Chondrocyte (in vitro differentiated cells): ENCODE data around the gene PRR13. TPM values are rescaled to one million over a fixed set of nuclear protein-coding genes. Genes with fewer than 3 reads are reported as not detected.

Experiments
- DNase-seq: peaks from one replicate; pipeline ENCODE4 v3.0.0; 2021; ENCODE audit warnings: mixed read lengths, low spot score
- H3K27ac Mint-ChIP-seq: one replicate; pipeline ENCODE4 v1.8.0; 2021; ENCODE audit warnings: mild to moderate bottlenecking, moderate library complexity, mixed read lengths; ENCODE audit not compliant: unreplicated experiment
- H3K27me3 Mint-ChIP-seq: 2 replicates; pipeline ENCODE4 v1.8.0; 2021; ENCODE audit warnings: low read depth, mixed read lengths
- H3K36me3 Mint-ChIP-seq: 2 replicates; pipeline ENCODE4 v1.8.0; 2021; ENCODE audit warnings: low read depth, mixed read lengths
- H3K4me1 Mint-ChIP-seq: 2 replicates; pipeline ENCODE4 v1.8.0; 2021; ENCODE audit warnings: low read depth, mild to moderate bottlenecking, mixed read lengths
- H3K4me3 Mint-ChIP-seq: one replicate; pipeline ENCODE4 v1.8.0; 2021; ENCODE audit warnings: mild to moderate bottlenecking, moderate library complexity, mixed read lengths; ENCODE audit not compliant: unreplicated experiment
- H3K9me3 Mint-ChIP-seq: 2 replicates; pipeline ENCODE4 v1.8.0; 2021; ENCODE audit warnings: low read depth, mixed read lengths
- total RNA-seq: library from RNA; stranded (reverse); gene quantifications from 3 replicates; pipeline ENCODE4 v1.2.1, GENCODE V29; 2021
- TF ChIP-seq, protein P1 (sequence below): fragments of 200-600 bp; sonication (generic); IDR thresholded peaks from 2 replicates; pipeline ENCODE4 v1.5.0; 2021; ENCODE audit warnings: antibody characterized with exemption, mild to moderate bottlenecking, moderate library complexity

Gene PRR13
- total RNA-seq, 1 donor from 2014 or later: 102 TPM

GRCh38 chr12:53463802-53464560 lies 22.4 kb downstream of the PRR13 start:
- peak overlapping the region; percentile 37 for H3K27ac Mint-ChIP-seq
- no peak overlapping the region for H3K4me3 Mint-ChIP-seq
- no peak for DNase-seq
- H3K36me3 Mint-ChIP-seq: peaks cover 69% of the 10 kb centered on the region
- no peaks in the 10 kb centered on the region for H3K27me3 Mint-ChIP-seq
- TF ChIP-seq, protein P1, sequence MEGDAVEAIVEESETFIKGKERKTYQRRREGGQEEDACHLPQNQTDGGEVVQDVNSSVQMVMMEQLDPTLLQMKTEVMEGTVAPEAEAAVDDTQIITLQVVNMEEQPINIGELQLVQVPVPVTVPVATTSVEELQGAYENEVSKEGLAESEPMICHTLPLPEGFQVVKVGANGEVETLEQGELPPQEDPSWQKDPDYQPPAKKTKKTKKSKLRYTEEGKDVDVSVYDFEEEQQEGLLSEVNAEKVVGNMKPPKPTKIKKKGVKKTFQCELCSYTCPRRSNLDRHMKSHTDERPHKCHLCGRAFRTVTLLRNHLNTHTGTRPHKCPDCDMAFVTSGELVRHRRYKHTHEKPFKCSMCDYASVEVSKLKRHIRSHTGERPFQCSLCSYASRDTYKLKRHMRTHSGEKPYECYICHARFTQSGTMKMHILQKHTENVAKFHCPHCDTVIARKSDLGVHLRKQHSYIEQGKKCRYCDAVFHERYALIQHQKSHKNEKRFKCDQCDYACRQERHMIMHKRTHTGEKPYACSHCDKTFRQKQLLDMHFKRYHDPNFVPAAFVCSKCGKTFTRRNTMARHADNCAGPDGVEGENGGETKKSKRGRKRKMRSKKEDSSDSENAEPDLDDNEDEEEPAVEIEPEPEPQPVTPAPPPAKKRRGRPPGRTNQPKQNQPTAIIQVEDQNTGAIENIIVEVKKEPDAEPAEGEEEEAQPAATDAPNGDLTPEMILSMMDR: no peak
- H3K9me3 Mint-ChIP-seq: no peaks in the 10 kb centered on the region
- peaks cover 29% of the 10 kb centered on the region for H3K4me1 Mint-ChIP-seq

GRCh38 chr12:53464685-53465418 lies 23.3 kb downstream of the PRR13 start:
- TF ChIP-seq, protein P1: no peak
- peaks cover 63% of the 10 kb centered on the region for H3K36me3 Mint-ChIP-seq
- peak; percentile 68 for DNase-seq
- H3K9me3 Mint-ChIP-seq: no peaks in the 10 kb centered on the region
- no peak overlapping the region for H3K4me3 Mint-ChIP-seq
- no peaks in the 10 kb centered on the region for H3K27me3 Mint-ChIP-seq
- peaks cover 23% of the 10 kb centered on the region for H3K4me1 Mint-ChIP-seq
- H3K27ac Mint-ChIP-seq: peak overlapping the region; percentile 18

DNA sequence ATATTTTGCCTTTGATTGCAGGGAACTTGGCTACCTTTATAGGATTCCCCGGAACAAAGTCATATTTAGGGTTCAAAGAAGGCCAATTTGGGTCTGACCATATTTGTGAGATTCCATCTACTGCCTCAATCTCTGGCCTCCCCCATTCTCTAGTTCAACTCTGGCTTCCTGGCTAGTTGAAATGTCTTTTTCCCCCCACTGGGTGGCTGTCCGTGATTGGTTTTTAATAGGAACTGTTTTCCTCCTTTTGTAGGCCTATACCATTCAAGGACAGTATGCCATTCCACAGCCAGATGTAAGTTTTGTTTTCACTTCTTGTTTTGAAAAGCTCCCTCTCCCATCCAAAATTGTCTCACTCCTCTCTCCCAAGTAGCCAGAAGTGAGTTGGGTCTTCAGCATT lies 24.1 kb downstream of the PRR13 start:
- Mint-ChIP-seq H3K27ac (peak overlapping the region; percentile 14), H3K9me3 (no peaks in the 10 kb centered on the region), H3K4me1 (peaks cover 15% of the 10 kb centered on the region), H3K4me3 (no peak overlapping the region), H3K27me3 (no peaks in the 10 kb centered on the region), H3K36me3 (peaks cover 57% of the 10 kb centered on the region)
- TF ChIP-seq, protein P1: peak; percentile 28
- no peak for DNase-seq

DNA sequence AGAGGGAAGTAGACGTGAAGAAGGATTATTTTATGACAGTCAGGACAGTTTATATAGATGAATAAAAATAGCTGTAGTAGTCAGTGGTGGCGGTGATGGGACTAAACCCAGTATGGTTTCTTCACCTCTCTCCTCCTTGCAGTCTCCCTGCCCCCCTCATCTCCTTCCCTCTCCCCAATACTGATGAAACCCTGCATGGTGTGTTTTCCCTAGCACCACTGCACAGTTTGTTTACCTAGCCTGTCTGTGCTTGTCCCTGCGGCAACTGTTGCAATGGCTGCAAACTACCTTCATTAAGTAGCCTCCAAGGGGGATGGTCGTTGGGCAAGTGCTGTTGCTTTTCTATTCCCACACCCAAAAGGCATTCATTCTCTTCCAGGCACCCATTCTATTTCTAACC lies 25.1 kb downstream of the PRR13 start:
- no peak for DNase-seq
- Mint-ChIP-seq H3K9me3 (no peaks in the 10 kb centered on the region), H3K36me3 (peaks cover 56% of the 10 kb centered on the region), H3K4me1 (peaks cover 14% of the 10 kb centered on the region), H3K27me3 (no peaks in the 10 kb centered on the region), H3K4me3 (no peak overlapping the region), H3K27ac (peak overlapping the region; percentile 2)
- TF ChIP-seq, protein P1: no peak

GRCh38 chr12:53467082-53467481 lies 25.5 kb downstream of the PRR13 start:
- Mint-ChIP-seq H3K4me3 (no peak overlapping the region), H3K4me1 (peaks cover 18% of the 10 kb centered on the region), H3K36me3 (peaks cover 60% of the 10 kb centered on the region), H3K9me3 (no peaks in the 10 kb centered on the region), H3K27ac (no peak overlapping the region), H3K27me3 (no peaks in the 10 kb centered on the region)
- DNase-seq: no peak
- TF ChIP-seq, protein P1: no peak
